Duodenal mucosa (tissue), 2 donors: ENCODE results near the gene TAF1C.

Experiments used
- H3K27ac ChIP-seq: one replicate; pipeline ENCODE4 v1.7.0; 2013; ENCODE audit warnings: low read depth, low read length
- H3K27me3 ChIP-seq, 2 donors: one replicate each; pipeline ENCODE4 v1.7.0; 2013; ENCODE audit warnings: low read length in 2 of 2, control low read depth in 1 of 2; ENCODE audit not compliant: insufficient read depth in 2 of 2, control insufficient read depth in 1 of 2
- H3K36me3 ChIP-seq, 2 donors: one replicate each; pipeline ENCODE4 v1.7.0; 2013; ENCODE audit warnings: low read length in 2 of 2, control low read depth in 1 of 2; ENCODE audit not compliant: insufficient read depth in 2 of 2, control insufficient read depth in 1 of 2
- H3K4me1 ChIP-seq, 2 donors: one replicate each; pipeline ENCODE4 v1.7.0; 2013; ENCODE audit warnings: low read length in 2 of 2, control low read depth in 1 of 2; ENCODE audit not compliant: insufficient read depth in 2 of 2, control insufficient read depth in 1 of 2
- H3K4me3 ChIP-seq, 2 donors: one replicate each; pipeline ENCODE4 v1.7.0; 2013; ENCODE audit warnings: low read length in 2 of 2, low read depth in 1 of 2
- H3K9ac ChIP-seq, 2 donors: one replicate each; pipeline ENCODE4 v1.7.0; 2013; ENCODE audit warnings: low read length in 2 of 2, low read depth in 1 of 2
- H3K9me3 ChIP-seq, 2 donors: one replicate each; pipeline ENCODE4 v1.7.0; 2013; ENCODE audit warnings: low read length in 2 of 2, control low read depth in 1 of 2; ENCODE audit not compliant: control insufficient read depth in 1 of 2

The TAF1C gene

DNA sequence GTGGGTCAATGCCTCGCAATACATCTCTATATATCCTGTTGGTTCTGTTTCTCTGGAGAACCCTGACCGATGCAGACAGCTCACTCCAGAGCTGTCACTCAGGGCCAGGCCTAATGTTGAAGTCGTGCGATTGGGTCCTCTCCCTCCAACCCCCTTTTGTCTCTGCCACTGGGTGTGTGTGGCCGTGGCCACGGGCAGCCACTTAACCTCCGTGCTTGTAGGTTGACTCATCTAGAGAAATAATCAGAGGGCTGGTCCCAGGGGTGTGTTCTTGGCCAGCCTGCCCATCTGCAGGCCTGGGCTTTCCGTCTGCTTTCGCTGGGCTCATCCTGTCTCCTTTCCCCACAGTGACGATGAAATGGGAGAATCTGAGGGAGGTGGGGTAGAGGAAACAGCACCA, 11.5 kb upstream of the TAF1C start:
- no peak overlapping the region for H3K9ac ChIP-seq
- no peak overlapping the region for H3K4me3 ChIP-seq
- H3K9me3 ChIP-seq = no peaks in the 10 kb centered on the region
- no peaks in the 10 kb centered on the region for H3K36me3 ChIP-seq
- H3K4me1 ChIP-seq = no peaks in the 10 kb centered on the region
- H3K27me3 ChIP-seq = peaks cover 0 to 2% of the 10 kb centered on the region in 2 donors
- no peak overlapping the region for H3K27ac ChIP-seq

DNA sequence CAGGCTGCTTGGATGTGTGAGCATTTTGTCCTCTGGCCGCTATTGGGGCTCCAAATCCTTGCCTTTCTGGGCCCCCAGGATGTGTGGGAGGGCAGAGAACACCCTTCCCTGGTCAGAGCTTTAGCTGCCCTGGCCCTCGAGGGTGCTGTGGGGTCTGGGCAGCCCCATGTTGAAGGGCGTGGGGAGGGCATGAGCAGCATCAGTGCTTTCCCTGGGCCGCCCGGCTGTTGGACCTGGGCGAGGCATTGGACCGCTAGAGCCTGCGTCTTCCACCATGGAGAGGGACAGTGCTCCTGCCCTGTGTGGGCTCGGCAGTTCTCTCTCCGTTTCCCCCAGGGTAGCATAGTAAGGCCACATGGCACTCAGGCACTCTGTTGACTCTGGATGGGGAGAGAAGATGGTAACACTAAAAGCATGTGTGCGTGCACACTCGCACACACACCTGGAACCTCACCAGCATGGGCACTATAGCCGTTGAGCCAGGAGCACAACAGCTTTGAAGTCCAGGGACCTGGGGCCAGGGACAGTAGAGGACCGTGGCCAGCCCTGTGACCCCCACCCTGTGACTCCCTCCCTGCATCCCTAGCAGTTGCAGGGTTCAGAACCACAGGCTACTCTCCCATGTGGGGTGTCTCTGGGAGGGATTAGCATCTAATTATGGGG, 10.7 kb upstream of the TAF1C start:
- H3K4me1 ChIP-seq = no peaks in the 10 kb centered on the region
- H3K27ac ChIP-seq = no peak overlapping the region
- H3K36me3 ChIP-seq = no peaks in the 10 kb centered on the region
- H3K9ac ChIP-seq = no peak overlapping the region
- no peak overlapping the region for H3K4me3 ChIP-seq
- peaks cover 0 to 2% of the 10 kb centered on the region in 2 donors for H3K27me3 ChIP-seq
- H3K9me3 ChIP-seq = no peaks in the 10 kb centered on the region

DNA sequence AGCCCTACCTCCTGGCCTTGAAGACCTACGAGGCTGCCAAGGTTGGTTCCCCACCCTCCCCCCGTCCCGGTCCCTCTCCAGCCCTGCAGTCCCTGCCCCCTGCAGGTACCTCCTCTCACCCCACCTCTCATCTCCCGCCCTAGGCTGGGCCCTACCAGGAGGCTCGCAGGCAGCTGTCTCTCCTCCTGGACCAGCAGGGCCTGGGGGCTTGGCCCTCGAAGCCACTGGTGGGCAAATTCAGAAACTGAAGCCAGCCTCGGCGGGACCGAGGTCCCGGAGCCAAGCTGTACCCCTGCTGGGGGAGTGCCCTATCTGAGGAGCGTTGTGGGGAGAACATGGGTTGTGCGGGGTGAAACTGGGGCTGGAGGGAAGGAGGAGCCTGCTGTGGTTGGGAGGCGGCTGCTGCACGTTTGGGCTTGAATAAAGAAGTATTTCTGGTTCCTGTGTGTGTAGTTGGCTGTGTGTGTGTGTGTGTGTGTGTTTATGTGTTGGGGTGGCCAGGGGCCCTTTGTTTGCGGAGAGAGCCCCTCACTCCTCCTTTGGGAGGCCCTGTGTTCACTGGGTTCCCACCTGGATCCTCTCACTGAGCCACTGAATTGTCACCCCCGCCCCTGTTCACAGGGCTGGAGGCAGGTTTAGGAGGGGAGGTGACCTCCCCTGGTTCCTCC, 10.0 kb upstream of the TAF1C start:
- Histone ChIP-seq H3K27me3 (peaks cover 0 to 2% of the 10 kb centered on the region in 2 donors), H3K27ac (no peak overlapping the region), H3K9me3 (no peaks in the 10 kb centered on the region), H3K36me3 (no peaks in the 10 kb centered on the region), H3K9ac (no peak overlapping the region), H3K4me1 (no peaks in the 10 kb centered on the region), H3K4me3 (no peak overlapping the region)

DNA sequence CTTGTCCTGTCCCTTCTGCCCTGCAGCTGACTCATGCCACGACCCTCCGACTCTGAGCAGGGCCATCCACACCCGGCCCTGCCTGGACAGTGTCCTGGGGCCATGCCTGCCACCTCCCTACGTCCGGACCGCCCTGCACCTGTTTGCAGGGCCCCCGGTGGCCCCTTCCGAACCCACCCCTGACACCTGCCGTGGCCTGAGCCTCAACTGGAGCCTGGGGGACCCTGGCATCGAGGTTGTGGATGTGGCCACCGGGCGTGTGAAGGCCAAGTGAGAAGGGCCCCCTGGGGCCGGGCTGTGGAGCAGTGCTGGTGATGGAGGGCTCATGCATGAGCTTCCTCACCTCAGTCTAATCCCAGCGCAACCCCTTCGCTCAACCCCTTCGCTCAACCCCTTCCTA, 9.2 kb upstream of the TAF1C start:
- no peaks in the 10 kb centered on the region for H3K9me3 ChIP-seq
- H3K4me3 ChIP-seq = no peak overlapping the region
- no peak overlapping the region for H3K27ac ChIP-seq
- no peaks in the 10 kb centered on the region for H3K36me3 ChIP-seq
- no peak overlapping the region for H3K9ac ChIP-seq
- H3K27me3 ChIP-seq = peaks cover 0 to 2% of the 10 kb centered on the region in 2 donors
- H3K4me1 ChIP-seq = no peaks in the 10 kb centered on the region

DNA sequence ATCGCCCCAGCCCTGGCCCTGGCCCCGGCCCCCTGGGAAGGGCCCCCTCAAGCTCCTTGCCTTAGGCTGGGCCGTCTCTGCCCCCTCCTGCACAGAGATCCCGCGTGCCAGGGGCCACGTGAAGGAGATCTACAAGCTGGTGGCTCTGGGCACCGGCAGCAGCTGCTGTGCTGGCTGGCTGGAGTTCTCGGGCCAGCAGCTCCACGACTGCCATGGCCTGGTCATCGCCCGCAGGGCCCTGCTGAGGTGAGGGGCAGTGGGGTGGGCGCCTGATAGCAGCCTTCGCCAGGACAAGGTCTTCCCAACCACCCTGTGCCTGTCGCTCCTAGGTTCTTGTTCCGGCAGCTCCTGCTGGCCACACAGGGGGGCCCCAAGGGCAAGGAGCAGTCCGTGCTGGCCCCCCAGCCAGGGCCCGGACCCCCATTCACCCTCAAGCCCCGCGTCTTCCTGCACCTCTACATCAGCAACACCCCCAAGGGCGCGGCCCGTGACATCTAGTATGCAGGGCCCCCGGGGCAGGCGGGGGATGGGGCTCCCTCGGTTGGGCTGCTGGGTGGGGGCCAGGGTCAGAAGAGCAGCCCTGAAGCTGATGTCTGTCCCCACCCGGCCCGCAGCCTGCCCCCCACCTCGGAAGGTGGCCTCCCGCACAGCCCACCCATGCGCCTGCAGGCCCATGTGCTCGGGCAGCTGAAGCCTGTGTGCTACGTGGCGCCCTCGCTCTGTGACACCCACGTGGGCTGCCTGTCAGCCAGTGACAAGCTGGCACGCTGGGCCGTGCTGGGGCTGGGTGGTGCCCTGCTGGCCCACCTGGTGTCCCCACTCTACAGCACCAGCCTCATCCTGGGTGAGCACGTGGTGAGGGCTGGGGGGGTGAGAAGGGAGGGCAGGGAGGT, 8.6 kb upstream of the TAF1C start:
- Histone ChIP-seq H3K4me3 (no peak overlapping the region), H3K9ac (no peak overlapping the region), H3K9me3 (no peaks in the 10 kb centered on the region), H3K27me3 (peaks cover 0 to 2% of the 10 kb centered on the region in 2 donors), H3K27ac (no peak overlapping the region), H3K4me1 (no peaks in the 10 kb centered on the region), H3K36me3 (no peaks in the 10 kb centered on the region)

DNA sequence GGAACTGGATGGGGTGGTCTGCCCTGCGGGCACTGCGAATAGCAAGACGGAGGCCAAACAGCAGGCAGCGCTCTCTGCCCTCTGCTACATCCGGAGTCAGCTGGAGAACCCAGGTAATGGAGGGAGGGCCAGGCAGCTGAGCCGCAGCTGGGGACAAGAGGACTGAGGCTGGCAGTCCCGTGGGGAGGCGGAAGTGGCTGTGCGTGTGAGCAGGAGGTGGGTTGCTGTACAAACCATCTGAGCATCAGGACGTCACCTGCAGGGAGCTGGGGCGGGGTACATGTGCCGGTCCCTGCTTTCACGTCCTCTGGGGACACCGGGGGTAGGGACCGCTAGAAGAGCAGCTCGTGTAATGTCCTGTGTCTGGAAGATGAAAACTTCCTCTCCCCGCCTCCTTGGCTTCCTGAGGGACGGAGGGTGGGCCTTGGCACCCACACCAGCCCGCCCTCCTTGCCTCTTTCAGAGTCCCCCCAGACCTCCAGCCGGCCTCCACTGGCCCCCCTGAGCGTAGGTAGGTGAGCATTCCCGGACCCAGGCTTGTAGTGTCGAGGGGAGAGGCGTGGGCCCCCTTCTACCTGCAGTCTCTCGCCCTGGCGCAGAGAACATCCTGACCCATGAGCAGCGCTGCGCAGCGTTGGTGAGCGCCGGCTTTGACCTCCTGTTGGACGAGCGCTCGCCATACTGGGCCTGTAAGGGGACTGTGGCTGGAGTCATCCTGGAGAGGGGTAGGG, 7.8 kb upstream of the TAF1C start:
- Histone ChIP-seq H3K36me3 (no peaks in the 10 kb centered on the region), H3K27ac (no peak overlapping the region), H3K9ac (no peak overlapping the region), H3K27me3 (peaks cover 0 to 2% of the 10 kb centered on the region in 2 donors), H3K4me1 (no peaks in the 10 kb centered on the region), H3K4me3 (no peak overlapping the region), H3K9me3 (no peaks in the 10 kb centered on the region)

DNA sequence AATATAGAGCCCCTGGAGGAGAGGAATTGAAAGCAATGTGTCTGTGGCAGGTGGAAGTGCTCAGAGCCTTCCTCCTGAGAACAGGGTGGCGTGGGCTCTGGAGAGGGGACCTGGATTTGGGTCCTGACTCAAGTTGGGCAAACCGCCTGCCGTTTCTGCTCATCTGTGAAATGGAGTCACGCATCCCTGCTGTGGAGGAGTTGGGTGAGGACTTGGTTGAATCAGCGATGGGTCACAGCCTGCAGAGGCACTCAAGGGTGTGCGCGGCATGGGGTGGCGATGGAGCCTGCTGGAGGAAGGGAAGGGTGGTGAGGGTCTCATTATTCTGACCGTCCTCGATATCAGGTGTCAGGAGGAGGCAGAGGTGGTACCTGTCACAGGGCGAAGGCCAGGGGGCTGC, 7.2 kb upstream of the TAF1C start:
- no peak overlapping the region for H3K27ac ChIP-seq
- peaks cover 0 to 2% of the 10 kb centered on the region in 2 donors for H3K27me3 ChIP-seq
- H3K4me1 ChIP-seq = no peaks in the 10 kb centered on the region
- H3K9me3 ChIP-seq = no peaks in the 10 kb centered on the region
- H3K4me3 ChIP-seq = no peak overlapping the region
- H3K9ac ChIP-seq = no peak overlapping the region
- H3K36me3 ChIP-seq = no peaks in the 10 kb centered on the region

DNA sequence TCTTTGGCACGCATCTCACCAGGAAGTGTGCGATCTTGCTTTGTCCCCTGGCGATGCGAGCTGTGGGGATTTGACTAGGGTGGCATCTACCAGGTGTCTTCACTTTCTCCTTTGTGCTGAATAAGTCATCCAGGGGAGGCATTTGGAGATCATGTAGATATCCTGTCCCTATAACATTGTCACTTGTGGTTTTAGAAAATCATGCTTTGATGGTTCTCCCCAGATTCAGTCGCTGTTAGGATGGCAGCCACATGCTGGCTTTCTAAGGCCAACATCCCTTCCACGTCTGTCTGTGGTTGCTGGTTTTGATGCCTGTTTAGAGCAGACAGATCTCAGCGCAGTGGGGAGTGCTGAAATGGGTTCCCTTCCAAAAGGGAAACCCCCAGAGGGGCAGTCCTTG, 6.6 kb upstream of the TAF1C start:
- no peak overlapping the region for H3K9ac ChIP-seq
- no peaks in the 10 kb centered on the region for H3K36me3 ChIP-seq
- H3K27ac ChIP-seq = no peak overlapping the region
- H3K27me3 ChIP-seq = peaks cover 0 to 2% of the 10 kb centered on the region in 2 donors
- H3K9me3 ChIP-seq = no peaks in the 10 kb centered on the region
- H3K4me1 ChIP-seq = no peaks in the 10 kb centered on the region
- H3K4me3 ChIP-seq = no peak overlapping the region

DNA sequence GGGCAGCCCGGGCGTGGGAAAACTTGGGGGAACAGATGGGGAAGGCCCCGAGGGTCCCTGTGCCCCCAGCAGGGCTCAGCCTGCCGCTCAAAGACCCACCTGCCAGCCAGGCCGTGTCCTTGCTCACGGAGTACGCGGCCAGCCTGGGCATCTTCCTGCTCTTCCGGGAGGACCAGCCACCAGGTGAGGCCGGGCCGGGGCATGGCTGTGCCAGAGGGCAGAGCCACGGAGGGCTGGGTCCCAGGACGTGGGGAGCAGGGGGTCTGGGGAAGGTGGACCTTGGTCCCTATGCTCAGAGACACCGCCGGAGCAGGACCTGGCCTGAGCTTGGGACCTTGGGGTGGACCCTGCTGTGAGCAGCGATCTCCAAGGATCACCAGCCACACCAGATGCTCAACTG, 4.6 kb upstream of the TAF1C start:
- peaks cover 0 to under 1% of the 10 kb centered on the region in 2 donors for H3K4me1 ChIP-seq
- H3K4me3 ChIP-seq = no peak overlapping the region
- H3K36me3 ChIP-seq = no peaks in the 10 kb centered on the region
- H3K9me3 ChIP-seq = no peaks in the 10 kb centered on the region
- no peak overlapping the region for H3K27ac ChIP-seq
- H3K27me3 ChIP-seq = no peaks in the 10 kb centered on the region
- H3K9ac ChIP-seq = no peak overlapping the region
